Measurements from ENCODE around the gene NOS1.
"Not testable (repeated sequence)": the region's sequence is repeated elsewhere in the genome, so short reads cannot be mapped to it uniquely, and the experiment has no call there.

The NOS1 gene

DNA sequence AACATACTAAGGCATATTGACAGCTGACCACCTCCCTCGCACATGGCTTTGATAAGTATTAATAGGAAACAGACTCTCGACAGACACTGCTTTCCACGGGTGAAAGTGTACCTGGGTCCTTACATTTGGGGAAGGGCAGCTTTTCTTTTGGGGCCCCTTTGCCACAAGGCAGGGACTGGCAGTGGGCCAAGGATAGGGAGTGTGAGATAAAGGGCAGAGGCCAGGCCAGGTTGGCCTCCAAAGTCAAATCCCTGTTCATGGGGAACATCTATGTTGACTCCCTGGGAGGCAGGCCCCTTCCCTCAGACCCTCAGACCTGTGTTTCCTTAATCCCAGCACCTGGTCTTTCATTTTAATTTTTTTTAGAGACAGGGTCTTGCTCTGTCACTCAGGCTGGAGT lies 151.8 kb downstream of the NOS1 start:
- no peak for DNase-seq (ENCODE audit: low read depth in 3 of 3)

DNA sequence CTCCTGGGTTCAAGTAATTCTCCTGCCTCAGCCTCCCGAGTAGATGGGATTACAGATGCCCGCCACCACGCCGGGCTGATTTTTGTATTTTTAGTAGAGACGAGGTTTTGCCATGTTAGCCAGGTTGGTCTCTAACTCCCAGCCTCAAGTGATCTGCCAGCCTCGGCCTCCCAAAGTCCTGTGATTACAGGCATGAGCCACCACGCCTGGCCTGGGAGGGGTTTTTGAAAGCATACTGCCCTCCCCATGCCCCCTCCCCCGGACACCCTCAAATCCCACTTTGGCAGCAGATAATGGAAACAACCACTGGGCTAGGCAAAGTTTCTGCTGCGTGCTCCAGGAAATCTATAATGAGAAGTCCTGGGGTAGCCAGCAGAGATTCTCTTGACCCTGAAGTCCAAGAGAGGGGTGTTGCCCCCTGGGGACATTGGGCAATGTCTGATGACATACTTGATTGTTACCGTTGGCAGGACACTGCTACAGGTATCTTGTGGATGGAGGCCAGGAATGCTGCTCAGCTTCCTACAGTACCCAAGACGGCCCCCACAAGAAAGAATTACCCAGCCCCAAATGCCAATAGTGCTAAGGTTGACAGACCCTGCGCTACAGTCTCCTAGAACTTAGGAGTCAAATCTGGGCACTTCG lies 152.5 kb downstream of the NOS1 start:
- no peak for DNase-seq (ENCODE audit: low read depth in 3 of 3)

DNA sequence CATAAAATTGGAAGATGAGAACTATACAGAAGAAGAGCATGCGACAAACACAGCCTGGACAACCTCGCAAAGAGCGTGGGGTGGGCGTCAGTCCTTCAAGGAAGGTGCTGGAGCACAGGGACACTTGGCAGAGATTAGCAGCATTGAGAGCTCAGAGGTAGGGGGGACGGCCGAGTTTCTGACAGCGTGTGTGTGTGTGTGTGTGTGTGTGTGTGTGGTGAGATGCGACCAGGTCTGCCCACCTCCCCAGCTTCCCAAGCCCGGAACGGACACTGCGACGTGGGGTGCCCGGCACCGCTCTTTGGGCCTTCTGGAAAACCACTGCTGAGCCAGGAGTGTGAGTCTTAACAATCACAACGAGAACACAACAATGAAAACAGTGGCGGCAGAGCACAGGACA lies 153.2 kb downstream of the NOS1 start:
- DNase-seq (ENCODE audit: low read depth in 3 of 3), result no peak

DNA sequence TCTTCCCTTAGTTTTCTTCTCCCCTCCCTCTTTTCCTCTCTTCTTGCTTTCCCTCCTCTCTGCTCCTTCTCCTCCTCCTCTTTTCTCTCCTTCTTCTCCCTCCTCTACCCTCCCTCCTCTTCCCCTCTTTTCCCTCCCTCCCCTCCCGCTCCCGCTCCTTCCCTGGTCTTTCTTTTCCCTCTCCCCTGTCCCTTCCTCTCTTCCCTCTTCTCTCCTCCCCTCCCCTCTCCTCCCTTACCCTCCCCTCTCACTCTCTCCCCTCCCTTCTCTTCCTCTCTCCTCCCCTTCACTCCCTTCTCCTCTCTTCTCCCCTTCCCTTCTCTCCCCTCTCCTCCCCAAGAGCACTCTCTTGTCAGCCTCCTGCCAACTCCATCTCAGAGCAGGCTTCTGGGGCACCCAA lies 153.8 kb downstream of the NOS1 start:
- no peak for DNase-seq (ENCODE audit: low read depth in 3 of 3)

DNA sequence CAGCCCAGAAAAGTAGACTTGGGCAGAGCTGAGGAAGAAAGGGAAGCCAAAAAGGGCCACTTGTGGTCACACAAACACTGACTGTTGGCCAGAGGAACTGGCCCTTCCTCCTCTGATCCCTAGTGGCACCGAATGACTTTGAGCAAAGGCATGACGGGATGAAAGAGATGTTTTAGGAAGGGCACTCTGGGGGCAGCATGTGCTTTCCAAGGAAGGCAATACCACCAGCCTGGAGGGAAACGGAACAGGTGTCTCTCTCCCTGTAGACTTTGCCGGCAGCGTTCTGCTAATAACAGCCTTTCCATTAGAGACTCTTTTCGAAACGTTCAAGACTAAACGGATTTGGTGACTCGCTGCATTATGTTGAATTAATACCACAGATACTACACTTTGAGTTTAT lies 158.9 kb downstream of the NOS1 start:
- no peak for DNase-seq (ENCODE audit: low read depth in 3 of 3)

DNA sequence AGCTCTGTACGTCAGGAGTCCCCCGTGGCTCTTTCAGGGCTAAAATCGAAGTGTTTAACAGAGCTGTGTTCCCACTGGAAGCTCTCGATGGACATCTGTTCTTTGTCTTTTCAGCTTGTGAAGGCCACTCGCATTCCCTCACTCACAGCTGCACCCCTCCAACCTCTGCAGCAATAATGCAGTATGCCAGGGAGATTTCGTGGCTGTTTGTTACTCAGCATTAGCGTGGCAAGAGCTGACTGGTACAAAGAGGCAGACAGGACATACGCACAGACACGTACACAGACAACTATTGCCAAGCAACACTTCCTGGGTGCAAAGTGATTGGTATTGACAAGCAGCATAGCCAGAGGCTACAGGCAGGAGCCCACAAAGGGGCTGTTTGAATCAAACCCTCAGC lies 159.4 kb downstream of the NOS1 start:
- DNase-seq (ENCODE audit: low read depth in 3 of 3), result no peak

DNA sequence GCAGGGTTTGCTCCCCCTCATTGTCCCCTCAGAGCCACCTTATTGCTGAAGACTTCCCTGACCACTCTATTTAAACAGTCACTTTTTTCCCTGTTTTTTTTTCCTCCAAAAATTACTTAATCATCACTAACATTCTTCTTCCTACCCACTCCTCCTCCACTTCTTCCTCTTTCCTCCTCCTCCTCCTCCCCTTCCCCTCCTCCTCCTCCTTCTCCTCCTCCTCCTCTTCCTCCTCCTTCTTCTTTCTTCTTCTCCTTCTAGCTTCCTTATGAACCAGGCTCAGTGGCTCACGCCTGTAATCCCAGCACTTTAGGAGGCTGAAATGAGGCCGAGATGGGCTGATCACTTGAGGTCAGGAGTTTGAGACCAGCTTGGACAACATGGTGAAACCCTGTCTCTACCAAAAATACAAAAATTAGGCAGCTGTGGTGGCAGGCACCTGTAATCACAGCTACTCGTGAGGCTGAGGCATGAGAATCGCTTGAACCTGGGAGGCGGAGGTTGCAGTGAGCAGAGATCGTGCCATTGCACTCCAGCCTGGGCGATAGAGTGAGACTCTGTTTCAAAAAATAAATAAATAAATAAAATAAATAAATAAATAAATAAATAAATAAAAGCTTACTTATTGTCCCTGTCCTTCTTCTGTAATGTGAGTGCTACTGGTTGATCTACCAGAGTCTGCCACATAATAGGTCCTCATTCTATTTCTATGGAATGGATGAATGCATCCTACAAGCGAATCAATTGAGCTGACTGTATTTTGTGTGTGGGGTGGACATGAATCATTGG lies 161.3 kb downstream of the NOS1 start:
- DNase-seq (ENCODE audit: low read depth in 3 of 3), result not testable (repeated sequence)

DNA sequence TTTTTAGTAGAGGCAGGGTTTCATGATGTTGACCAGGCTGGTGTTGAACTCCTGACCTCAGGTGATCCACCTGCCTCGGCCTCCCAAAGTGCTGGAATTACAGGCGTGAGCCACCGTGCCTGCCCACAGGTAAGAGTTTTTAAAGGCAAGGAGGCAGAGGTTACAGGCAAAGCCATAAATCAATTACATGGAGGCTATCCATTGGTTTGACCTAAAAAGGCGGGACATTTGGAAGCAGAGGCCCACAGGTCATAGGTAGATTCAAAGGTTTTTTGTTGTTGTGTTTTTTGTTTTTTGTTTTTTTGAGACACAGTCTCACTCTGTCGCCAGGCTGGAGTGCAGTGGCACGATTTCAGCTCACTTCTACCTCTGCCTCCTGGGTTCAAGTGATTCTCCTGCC lies 165.1 kb downstream of the NOS1 start:
- DNase-seq (ENCODE audit: low read depth in 3 of 3), result not testable (repeated sequence)

DNA sequence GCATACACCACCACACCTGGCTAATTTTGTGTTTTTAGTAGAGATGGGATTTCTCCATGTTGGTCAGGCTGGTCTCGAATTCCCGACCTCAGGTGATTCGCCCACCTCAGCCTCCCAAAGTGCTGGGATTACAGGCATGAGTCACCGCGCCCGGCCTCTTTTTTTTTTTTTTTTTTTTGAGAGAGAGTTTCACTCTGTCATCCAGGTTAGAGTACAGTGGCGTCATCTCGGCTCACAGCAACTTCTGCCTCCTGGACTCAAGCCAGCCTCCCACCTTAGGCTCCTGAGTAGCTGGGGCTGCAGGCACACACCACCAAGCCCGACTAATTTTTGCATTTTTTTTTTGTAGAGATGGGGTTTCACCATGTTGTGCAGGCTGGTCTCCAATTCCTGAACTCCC lies 166.4 kb downstream of the NOS1 start:
- DNase-seq (ENCODE audit: low read depth in 3 of 3), result not testable (repeated sequence)

DNA sequence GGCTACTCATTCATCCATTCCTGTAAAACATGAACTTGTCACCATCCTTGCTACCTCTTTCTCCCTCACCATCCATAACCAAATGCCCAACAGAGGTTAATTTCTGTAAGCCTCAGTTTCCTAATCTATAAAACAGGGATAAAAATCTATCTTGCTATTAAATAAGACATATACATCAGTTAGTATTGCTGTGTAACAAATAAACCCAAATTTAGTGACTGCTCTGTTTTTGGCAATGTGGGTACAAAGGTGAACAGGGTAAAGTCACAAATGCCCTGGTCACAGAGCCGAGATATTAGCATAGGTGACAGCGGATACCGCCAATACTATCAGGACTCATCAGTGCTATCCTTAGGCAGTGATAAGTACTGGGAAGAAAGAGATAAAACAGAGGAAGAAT lies 167.5 kb downstream of the NOS1 start:
- DNase-seq (ENCODE audit: low read depth in 3 of 3), result no peak

DNA sequence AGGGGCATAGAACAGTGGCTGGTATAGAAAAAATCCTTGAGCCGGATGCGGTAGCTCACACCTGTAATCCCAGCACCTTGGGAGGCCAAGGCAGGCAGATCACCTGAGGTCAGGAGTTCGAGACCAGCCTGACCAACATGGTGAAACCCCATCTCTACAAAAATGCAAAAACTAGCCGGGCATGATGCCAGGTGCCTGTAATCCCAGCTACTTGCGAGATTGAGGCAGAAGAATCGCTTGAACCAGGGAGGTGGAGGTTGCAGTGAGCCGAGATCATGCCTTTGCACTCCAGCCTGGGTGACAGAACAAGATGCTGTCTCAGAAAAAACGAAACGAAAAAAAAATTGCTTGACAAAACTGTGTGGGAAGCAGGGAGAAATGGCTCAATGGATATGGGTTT lies 168.8 kb downstream of the NOS1 start:
- not testable (repeated sequence) for DNase-seq (ENCODE audit: low read depth in 3 of 3)

DNA sequence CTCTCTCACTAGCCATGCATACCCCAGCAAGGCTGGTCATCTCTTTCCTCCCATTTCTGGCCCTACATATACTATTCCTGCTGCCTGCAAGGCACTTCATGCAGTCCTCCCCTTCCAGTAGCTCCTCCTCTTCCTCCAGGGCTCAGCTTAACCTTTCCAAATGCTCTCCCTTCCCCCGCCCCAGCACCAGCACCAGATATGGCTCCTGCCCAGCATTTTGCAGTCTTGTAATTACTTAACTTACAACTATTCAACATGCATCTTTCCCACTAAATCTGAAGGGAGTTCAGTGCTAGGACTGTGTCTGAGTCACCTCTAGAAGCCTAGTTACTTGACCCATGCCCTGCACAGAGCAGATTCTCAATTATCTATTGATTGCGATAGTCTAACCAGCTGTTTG lies 169.4 kb downstream of the NOS1 start:
- DNase-seq (ENCODE audit: low read depth in 3 of 3), result no peak

DNA sequence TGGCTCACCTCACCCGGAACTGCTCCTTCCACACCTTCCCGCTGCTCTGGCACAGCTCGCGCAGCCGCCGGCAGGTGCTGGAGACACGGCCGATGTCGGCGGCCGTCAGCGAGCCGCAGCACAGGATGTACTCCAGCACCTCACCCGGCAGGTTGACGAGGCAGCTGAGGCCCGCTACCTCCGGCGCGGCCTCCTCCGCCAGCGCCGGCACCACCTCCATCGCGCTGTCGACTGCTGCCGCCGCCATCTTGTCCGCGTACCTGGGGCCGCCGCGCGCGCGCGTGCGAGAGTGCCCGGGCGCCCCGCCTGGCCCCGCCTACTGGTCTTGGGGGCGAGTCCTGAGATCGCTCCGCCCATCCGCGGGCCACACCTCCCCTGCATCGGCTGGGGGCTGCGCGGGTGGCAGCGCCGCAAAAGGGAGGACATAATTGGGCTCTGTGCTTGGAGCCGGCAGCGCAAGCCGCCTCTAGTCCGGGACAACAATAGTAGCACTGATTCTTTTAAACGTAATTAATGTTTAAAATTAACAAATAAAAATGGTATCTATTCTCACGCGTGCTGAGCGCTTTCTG lies 171.1 kb downstream of the NOS1 start, which contains the start of gene FBXO21:
TSS of gene FBXO21 (minus strand) at position 261 of the 572 bp plus-strand sequence. CDS start at position 247, 14 bp downstream.
- DNase-seq (ENCODE audit: low read depth in 3 of 3), result peak; percentile 85 to 88 (median 86)

DNA sequence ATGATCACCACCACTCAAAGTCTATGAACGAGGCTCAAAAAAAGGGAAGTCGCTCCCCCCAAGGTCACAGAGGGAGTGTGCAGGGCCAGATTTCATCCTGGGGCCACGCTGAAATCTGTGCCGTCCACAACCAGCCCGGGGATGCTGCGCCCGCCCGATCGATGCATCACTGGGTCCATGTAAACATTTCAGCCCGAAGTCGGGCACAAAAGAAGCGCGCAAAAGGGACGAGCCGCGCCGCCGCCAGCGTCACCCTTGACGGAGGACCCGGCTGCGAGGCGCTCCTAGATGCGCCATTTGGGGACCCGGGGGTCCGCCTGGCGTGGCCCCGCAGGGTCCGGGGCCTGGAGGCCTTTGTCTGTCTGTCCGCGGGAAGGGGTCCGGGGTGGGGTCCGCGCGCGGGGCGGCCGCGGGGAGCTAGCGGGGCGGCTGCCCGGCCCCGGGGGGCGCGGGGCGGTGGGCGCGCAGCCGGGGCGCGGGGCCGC lies 171.7 kb downstream of the NOS1 start:
- DNase-seq (ENCODE audit: low read depth in 3 of 3), result peak; percentile 5 to 20 (median 15)

DNA sequence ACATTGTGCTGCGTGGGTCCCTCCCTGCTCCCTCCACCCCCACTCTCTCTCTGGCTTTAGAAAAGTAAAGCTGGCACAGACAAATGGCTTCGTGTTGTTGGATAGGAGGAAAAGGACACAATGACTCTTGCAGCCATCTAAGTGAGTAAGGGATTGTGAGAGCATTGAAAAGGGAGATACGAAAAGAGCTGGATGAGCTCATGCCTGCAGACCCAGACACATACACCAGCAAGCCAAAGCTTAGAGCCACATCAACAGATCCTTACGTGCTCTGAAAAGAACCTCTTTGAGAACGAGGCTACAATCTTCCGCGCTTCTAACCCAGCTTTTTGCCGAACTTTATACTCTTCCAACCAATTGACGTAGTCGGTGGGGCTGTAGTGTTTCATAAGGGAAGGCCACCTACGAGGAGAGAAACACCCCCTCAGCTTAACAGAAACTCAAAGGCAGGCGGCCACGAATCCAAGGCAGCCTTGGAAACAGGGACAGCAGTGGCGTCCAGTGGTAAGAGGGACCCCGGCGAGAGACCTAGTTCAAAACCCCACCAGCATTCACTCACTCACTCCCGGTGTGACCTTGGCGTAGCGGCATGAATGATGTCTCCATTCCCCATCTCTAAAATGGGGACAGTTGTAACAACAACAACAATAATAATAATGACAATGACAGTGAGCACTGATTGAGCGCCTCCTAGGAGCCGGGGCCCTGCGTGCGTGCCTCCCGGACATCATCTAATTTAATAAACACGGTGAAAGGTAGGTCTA lies 172.3 kb downstream of the NOS1 start:
- no peak for DNase-seq (ENCODE audit: low read depth in 3 of 3)

DNA sequence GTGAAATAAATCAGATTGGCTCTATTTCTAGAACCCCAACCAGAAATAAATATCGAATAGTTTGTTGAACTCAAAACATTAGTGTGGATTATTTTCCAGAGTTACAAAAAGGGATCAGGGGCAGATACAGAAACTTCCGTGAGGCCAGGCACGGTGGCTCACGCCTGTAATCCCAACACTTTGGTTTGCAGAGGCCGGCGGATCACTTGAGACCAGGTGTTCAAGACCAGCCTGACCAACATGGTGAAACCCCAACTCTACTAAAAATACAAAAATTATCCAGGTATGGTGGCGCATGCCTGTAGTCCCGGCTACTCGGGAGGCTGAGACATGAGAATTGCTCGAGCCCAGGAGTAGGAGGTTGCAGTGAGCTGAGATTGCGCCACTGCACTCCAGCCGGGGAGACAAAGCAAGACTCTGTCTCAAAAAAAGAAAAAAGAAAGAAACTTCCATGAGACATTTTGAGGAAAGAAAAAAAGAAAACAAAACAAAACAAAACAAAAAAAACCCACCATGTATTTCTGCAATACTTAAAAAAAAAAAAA lies 173.2 kb downstream of the NOS1 start:
- no peak for DNase-seq (ENCODE audit: low read depth in 3 of 3)

DNA sequence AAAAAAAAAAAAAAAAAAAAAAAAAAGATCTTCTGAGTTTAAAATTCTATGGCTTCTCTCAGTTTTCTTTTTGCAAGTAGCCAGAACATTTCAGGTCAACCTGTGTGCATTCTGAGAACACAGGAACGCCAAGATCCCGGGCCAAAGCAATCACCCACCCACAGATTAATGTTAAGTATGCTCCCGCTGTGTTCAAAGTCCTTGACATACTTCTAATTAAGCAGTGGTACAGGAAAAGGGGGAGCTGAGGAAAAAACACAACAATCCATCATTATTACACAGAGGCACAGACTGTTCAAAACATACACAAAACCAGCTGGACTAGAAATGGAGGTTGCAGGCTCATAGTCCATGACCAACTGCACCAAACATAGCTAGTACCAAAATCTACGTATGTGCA lies 174.0 kb downstream of the NOS1 start:
- no peak for DNase-seq (ENCODE audit: low read depth in 3 of 3)

DNA sequence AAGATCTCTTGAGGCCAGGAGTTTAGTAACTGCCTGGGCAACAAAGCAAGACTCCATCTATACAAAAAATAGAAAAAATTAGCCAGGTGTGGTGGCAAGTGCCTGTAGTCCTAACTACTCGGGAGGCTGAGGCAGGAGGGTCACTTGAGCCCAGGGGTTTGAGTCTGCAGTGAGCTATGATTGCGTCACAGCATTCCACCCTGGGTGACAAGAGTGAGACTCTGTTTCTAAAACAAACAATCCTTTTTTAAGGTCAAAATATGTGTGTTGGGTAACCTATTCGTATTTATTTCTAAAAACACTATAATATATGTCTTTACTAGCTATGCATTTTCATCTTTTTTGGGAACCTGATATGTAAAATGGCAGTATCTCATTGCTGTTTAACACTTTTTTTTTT lies 178.6 kb downstream of the NOS1 start:
- DNase-seq (ENCODE audit: low read depth in 3 of 3), result no peak

DNA sequence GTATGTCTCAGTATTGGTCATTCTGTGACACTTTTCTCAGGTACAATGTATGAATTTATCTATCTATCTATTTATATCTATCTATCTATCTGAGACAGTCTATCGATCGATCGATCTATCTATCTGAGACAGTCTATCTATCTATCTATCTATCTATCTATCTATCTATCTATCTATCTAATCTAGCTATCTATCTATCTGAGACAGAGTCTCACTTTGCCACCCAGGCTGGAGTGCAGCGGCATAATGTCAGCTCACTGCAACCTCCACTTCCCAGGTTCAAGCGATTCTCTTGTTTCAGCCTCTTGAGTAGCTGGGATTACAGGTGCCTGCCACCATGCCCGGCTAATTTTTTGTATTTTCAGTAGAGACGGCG lies 180.0 kb downstream of the NOS1 start:
- DNase-seq (ENCODE audit: low read depth in 3 of 3), result not testable (repeated sequence)

DNA sequence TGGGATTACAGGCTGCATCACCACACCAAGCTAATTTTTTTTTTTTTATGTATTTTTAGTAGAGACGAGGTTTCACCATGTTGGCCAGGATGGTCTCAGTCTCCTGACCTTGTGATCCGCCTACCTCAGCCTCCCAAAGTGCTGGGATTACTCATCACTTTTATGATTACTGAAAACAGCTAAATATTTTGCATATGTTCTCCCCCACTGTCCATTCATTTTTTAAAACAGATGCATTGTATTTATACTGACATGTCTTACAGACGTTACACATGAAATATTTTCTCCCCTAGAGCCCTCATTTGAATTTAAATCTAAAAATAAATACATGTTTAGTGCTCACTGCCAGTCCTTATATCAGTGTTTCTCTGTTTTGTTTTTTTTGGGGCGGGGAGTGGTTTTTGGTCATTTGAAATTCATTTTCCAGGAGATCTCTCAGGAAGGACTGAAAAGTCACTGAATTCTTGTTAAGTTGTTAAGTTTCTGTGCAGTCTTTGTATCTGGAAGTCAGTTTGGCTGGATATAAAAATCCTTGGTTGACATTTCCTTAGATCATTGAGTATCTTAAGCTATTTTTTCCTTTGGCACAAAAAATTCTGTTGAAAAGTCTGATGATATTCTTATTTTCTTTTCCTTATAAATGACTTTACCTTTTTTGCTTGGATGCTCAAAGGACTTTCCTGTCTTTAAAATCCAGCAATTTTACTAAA lies 180.5 kb downstream of the NOS1 start:
- DNase-seq (ENCODE audit: low read depth in 3 of 3), result no peak

DNA sequence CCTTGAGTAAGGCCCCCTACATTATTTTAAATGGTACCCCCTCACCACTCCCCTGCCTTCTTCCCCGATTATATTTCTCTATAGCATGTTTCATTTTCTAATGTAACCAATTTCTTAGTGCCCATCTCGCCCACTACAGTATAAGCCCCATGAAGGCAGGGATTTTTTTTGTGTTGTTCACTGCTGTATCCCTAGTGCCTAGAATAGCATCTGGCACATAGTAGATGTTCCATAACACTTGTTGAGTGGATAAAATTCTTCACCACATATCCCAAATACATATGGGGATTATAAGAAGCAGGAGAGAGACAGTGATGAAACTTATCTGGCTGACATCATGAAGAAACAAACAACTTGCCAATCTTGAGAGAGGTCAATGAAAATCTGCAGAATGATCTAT lies 182.7 kb downstream of the NOS1 start:
- no peak for DNase-seq (ENCODE audit: low read depth in 3 of 3)

Measured in stimulated activated CD4-positive, alpha-beta T cell treated with anti-CD3 and anti-CD28 coated beads, TNF-alpha, amount 100 ng/mL, for 48 hours (primary cell).